BLaER1 (cell line): ENCODE measurements around the gene ENDOV.

Source experiments
- H3K27ac ChIP-seq: shearing (Covaris generic); formaldehyde crosslinking; 2 replicates; pipeline ENCODE4 v1.8.1; 2022
- H3K27me3 ChIP-seq: shearing (Covaris generic); formaldehyde crosslinking; 2 replicates; pipeline ENCODE4 v1.8.1; 2022
- H3K36me3 ChIP-seq: shearing (Covaris generic); formaldehyde crosslinking; 2 replicates; pipeline ENCODE4 v1.8.1; 2022
- H3K4me1 ChIP-seq: shearing (Covaris generic); formaldehyde crosslinking; 2 replicates; pipeline ENCODE4 v1.8.1; 2022
- H3K4me2 ChIP-seq: shearing (Covaris generic); formaldehyde crosslinking; 2 replicates; pipeline ENCODE4 v1.8.1; 2022
- H3K4me3 ChIP-seq: shearing (Covaris generic); formaldehyde crosslinking; 2 replicates; pipeline ENCODE4 v1.8.1; 2022
- H3K9ac ChIP-seq: shearing (Covaris generic); formaldehyde crosslinking; 2 replicates; pipeline ENCODE4 v1.8.1; 2022
- H3K9me3 ChIP-seq: shearing (Covaris generic); formaldehyde crosslinking; 2 replicates; pipeline ENCODE4 v1.8.1; 2022
- H4K20me1 ChIP-seq: shearing (Covaris generic); formaldehyde crosslinking; 2 replicates; pipeline ENCODE4 v1.8.1; 2022
- Cebpa-rat ChIP-seq: shearing (Covaris generic); IDR thresholded peaks from 2 replicates; pipeline ENCODE4 v1.8.1; 2022

Gene ENDOV

DNA sequence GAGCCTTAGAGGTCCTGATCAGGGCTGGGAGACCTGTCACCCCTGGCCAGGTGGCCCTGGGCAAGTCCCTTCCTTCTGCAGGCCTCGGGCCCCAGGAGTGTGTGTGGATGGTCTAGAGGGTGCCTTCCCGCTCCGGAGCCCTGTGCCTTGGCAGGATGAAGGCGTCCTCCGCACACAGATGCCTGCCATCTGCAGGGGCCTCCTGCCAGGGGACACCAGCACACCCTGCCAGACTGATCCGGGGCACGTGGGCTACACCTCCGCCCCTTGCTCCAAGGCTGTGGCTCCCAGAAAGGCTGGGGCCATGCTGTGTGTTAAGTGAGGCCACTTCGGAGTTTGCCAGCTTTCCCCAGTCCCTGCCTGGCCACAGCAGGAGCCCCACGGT lies 30.8 kb downstream of the ENDOV start:
- Histone ChIP-seq H4K20me1 (peaks cover 47% of the 10 kb centered on the region), H3K4me1 (no peaks in the 10 kb centered on the region), H3K9me3 (no peaks in the 10 kb centered on the region), H3K27ac (no peak overlapping the region), H3K4me3 (no peak overlapping the region), H3K27me3 (0 out of 2 replicates have a peak, but pooled peaks cover 10% of the 10 kb centered on the region), H3K36me3 (no peaks in the 10 kb centered on the region), H3K9ac (no peak overlapping the region), H3K4me2 (no peak overlapping the region)
- TF ChIP-seq Cebpa-rat, result no peak

DNA sequence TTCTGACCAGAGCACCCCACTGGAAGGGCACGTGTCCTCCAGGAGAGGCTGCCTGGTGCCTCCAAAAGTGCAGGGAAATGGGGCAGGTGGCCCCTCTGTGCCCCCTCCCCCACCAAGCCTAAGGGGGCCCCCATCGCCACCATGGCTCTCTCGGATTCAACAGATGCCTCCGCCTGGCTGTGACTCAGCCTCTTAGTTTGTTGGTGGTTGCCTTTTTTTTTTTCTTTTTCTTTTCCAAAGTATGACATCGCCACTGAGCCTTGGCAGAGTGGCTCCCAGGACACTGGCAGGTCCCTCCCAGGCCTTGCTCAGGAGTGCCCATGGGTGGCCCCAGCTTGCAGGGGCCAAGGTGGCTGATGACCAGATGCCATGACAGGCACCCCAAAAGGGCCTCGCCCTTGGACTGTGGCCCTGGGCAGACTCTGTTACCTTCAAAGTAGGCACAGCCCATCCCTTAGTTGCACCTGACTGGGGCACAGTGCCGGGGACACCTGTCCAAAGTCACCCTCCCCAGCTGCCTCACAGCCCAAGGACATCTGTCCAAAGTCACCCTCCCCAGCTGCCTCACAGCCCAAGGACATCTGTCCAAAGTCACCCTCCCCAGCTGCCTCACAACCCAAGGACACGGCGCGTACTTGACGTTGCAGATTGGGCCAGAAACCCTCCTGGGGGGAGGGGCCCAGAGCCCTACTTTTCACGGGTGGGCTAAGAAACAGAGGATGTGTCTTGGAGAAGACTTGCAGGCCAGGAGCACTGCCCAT lies 31.9 kb downstream of the ENDOV start:
- H3K27ac ChIP-seq, result no peak overlapping the region
- H3K9ac ChIP-seq, result no peak overlapping the region
- no peak for TF ChIP-seq Cebpa-rat
- peaks cover 7% of the 10 kb centered on the region for H3K4me1 ChIP-seq
- H3K9me3 ChIP-seq, result no peaks in the 10 kb centered on the region
- H3K27me3 ChIP-seq, result 0 out of 2 replicates have a peak, but pooled peaks cover 10% of the 10 kb centered on the region
- no peak overlapping the region for H3K4me2 ChIP-seq
- H4K20me1 ChIP-seq, result peaks cover 36% of the 10 kb centered on the region
- no peaks in the 10 kb centered on the region for H3K36me3 ChIP-seq
- no peak overlapping the region for H3K4me3 ChIP-seq

DNA sequence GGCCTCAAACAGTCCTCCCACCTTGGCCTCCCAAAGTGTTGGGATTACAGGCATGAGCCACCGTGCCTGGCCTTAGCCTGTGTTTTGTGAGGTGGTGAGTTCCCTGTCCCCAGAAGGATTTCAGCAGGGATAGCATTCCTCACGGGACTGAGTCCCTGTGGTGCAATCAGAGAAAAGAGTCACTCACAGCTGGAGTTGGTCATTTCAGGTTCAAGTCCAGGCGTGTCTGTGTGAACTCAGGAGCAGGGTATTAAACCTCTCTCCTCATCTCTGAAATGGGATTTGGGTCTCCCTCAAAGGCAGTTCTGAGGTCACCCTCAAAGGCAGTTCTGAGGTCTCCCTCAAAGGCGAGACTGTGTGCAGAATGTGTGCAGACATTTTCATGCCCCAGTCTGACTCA lies 32.8 kb downstream of the ENDOV start:
- Histone ChIP-seq H3K4me1 (peaks cover 16% of the 10 kb centered on the region), H3K4me2 (no peak overlapping the region), H3K27ac (no peak overlapping the region), H4K20me1 (peaks cover 29% of the 10 kb centered on the region; the same call in 1 of the 2 replicates), H3K4me3 (no peak overlapping the region), H3K9ac (no peak overlapping the region), H3K9me3 (no peaks in the 10 kb centered on the region), H3K27me3 (0 out of 2 replicates have a peak, but pooled peaks cover 6% of the 10 kb centered on the region), H3K36me3 (no peaks in the 10 kb centered on the region)
- TF ChIP-seq Cebpa-rat, result no peak

DNA sequence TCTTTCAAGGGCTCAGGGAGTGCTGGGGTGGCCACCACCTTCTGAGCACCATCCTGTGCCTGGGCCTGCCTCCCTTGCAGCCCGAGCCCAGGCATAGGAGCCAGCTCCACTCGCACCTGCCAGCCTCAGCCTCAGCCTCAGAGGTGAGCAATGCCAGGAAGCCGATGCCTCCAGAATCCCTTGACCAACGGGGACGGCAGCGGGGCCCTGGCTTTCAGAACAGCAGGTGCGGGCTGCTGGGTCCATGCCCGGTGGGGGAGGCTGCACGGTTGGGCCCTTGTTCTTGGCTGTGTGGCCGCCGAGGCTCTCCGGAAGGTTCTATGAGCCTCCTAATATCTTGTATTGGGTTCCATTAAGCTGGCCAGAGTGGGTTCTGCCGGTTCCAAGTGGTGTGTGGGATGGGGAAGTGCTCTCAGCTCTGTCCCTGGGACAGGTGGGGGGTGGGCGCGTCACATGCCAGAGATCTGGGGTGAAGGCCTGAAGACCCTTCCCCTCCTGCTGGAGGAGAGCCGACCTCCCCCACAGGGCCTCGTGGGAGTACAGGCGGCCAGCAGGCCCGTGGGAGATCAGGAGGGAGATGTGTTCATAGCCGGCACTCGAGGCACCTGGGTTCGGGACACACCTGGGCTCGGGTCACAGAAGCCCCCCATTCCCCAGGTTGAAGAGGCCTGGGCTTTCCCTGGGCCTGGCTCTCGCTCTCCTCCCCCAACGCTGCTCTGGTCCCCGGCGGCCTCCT lies 34.4 kb downstream of the ENDOV start:
- peaks cover 29% of the 10 kb centered on the region for H3K4me1 ChIP-seq
- no peak overlapping the region for H3K4me3 ChIP-seq
- H4K20me1 ChIP-seq, result peaks cover 24% of the 10 kb centered on the region; the same call in 1 of the 2 replicates
- TF ChIP-seq Cebpa-rat, result no peak
- no peak overlapping the region for H3K27ac ChIP-seq
- H3K9ac ChIP-seq, result no peak overlapping the region
- no peaks in the 10 kb centered on the region for H3K36me3 ChIP-seq
- no peaks in the 10 kb centered on the region for H3K9me3 ChIP-seq
- 0 out of 2 replicates have a peak, but pooled peaks cover 2% of the 10 kb centered on the region for H3K27me3 ChIP-seq
- no peak overlapping the region for H3K4me2 ChIP-seq

DNA sequence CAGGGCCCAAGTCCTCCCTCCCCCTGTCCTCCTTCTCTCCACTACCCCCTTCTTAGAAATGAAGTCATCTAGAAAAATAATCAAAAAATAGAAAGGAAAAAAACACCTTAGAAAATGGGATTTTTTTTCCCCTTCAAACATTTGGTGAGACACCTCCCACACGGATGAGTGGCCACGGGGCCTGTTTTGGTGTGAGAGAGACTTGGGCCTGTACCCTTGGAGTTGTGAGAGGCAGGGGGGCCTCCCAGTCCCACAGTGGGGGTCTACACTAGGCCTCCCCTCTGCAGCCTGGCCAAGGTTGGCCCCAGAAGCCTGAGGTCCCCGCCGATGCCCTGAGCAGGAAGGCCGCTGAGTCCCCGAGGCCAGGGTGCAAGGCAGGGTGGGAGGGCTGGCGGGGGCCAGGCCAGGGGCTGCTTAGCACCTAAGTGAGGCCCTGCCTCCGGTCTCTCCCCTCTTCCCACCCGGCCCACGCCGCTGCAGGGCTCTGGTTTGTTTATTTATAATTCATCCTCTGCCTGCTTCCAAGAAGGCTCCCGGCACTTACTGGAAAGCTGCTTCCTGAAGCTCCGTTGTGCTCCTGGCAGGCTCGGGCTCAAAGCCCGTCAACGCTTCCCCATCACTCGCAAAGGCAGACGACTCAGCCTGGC lies 35.1 kb downstream of the ENDOV start:
- H3K9ac ChIP-seq, result no peak overlapping the region
- H3K27ac ChIP-seq, result no peak overlapping the region
- H3K4me2 ChIP-seq, result no peak overlapping the region

DNA sequence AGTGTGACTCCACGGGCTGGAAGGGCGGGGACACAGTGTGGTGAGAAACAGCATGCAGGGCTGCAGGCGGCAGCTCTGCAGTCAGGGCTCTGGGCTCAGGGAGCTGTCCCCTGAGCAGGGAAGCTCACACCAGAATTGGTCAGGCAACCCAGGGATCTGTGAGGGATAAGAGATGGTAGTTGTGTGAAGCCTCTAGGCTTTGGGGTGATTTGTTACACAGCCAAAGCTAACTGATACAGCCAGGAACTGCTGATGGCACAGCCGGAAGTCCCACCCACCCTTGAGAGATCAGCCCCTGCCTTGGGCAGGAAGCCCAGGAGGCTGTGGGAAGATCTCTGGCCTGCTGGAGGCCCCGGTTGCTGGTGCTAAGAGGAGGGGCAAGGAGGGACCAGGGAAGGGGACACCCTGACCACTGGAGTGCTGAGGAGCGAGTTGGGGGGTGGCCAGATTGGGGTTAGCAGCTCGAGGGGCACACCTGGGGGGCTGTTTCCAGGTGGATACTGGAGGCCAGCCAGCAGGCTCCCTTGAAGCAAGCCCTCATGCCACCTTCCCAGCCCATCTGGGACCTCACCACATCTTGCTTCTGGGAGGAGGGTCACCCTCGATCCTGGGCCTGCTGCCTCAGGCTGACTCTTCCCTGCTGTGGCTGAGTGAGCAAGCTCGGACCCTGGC lies 36.3 kb downstream of the ENDOV start:
- H3K9me3 ChIP-seq, result no peaks in the 10 kb centered on the region
- H3K27me3 ChIP-seq, result no peaks in the 10 kb centered on the region
- peaks cover 8% of the 10 kb centered on the region; the same call in 1 of the 2 replicates for H4K20me1 ChIP-seq
- H3K9ac ChIP-seq, result 0 out of 2 replicates have a peak overlapping the region, but pooled peaks have one; percentile 0
- H3K27ac ChIP-seq, result no peak overlapping the region
- no peaks in the 10 kb centered on the region for H3K36me3 ChIP-seq
- H3K4me1 ChIP-seq, result peaks cover 38% of the 10 kb centered on the region
- no peak for TF ChIP-seq Cebpa-rat
- no peak overlapping the region for H3K4me2 ChIP-seq
- H3K4me3 ChIP-seq, result no peak overlapping the region

More for the DNA sequence above, 35.1 kb downstream of the ENDOV start:
- peaks cover 30% of the 10 kb centered on the region for H3K4me1 ChIP-seq
- H3K9me3 ChIP-seq, result no peaks in the 10 kb centered on the region
- no peak for TF ChIP-seq Cebpa-rat
- H4K20me1 ChIP-seq, result peaks cover 20% of the 10 kb centered on the region; the same call in 1 of the 2 replicates
- H3K27me3 ChIP-seq, result 0 out of 2 replicates have a peak, but pooled peaks cover 2% of the 10 kb centered on the region
- H3K4me3 ChIP-seq, result no peak overlapping the region
- no peaks in the 10 kb centered on the region for H3K36me3 ChIP-seq

DNA sequence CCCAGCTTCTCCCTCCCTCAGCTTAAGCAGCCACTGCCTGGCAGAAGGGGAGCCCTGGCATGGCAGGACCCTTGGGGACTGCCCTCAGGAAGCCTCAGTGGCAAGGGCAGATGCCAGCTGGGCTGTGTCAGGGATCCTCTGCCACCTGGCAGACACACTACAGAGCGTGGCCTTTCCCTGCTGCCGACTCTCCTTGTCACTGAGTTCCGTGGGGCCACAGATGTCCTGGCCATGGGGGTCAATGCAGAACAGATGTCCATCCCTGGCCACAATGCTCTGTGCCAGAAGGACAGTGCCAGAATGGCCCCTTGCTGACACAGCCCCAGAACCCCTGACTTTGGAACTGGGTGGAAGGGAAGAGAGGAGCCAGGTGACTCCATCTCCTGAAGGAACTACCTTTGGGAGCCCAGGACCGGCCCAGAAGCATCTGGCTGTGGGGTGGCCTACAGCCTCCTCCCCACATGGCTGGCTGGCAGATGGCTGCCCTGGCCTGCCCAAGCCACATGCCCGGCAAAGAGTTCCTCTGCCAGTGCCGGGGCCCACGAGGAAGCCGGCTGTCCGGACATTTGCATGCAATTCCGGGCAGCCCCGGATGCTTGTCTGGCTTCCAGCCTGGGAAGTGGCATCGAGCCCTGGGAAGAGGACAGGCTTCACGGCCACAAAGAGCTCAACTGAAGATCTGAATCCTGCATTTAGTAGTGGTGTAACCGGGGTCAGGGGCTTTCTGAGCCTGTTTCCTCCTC lies 37.4 kb downstream of the ENDOV start:
- 0 out of 2 replicates have a peak overlapping the region, but pooled peaks have one; percentile 30 for H3K27ac ChIP-seq
- no peak overlapping the region for H3K4me3 ChIP-seq
- H3K4me2 ChIP-seq, result peak overlapping the region; percentile 41
- H3K27me3 ChIP-seq, result peaks cover 9% of the 10 kb centered on the region; the same call in 1 of the 2 replicates
- H3K36me3 ChIP-seq, result no peaks in the 10 kb centered on the region
- no peak for TF ChIP-seq Cebpa-rat
- H3K4me1 ChIP-seq, result peaks cover 43% of the 10 kb centered on the region
- H3K9ac ChIP-seq, result 0 out of 2 replicates have a peak overlapping the region, but pooled peaks have one; percentile 0
- H3K9me3 ChIP-seq, result no peaks in the 10 kb centered on the region
- H4K20me1 ChIP-seq, result 0 out of 2 replicates have a peak, but pooled peaks cover 5% of the 10 kb centered on the region

DNA sequence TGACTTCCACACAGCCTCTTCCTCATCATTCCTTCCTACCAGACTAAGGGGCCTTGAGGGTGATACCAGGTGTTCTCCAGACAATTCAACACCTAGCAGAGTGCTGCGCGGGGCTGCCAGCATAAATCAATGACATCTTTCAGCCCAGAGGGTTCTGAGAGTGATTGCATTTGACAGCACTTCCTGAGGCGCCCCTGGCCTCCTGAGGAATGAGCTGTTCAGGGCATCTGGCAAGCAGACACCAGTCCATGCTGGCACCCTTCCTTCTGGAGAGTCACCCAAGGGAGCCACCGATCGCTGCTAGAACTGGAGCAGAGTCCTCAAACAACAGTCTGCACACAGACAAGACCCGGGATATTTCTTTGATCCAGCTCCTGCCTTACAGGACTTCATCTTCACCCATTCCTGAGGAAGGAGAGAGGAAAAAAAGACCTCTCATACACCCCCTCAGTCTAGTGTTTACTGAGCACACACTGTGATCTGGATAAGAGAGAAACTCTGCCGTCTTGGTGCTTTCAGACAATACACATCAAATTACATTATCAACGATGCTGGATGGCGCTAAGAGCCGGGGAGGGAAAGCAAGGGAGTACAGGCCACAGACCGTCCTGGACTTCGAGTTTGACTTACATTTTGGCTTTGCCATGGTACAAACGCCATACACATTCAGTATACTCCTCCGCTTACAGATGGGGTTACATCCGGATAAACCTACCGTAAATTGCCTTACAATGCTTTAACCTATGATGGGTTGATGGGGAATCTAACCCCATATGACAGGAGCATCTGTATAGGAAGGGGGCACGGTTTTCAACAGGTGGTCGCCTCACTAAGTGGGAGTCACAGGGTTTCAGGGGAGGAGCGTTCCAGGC lies 38.4 kb downstream of the ENDOV start:
- H4K20me1 ChIP-seq, result no peaks in the 10 kb centered on the region
- H3K4me2 ChIP-seq, result peak overlapping the region; percentile 94
- H3K9ac ChIP-seq, result no peak overlapping the region
- H3K4me3 ChIP-seq, result peak overlapping the region; percentile 74
- H3K27me3 ChIP-seq, result peaks cover 19% of the 10 kb centered on the region; the same call in 1 of the 2 replicates
- H3K9me3 ChIP-seq, result no peaks in the 10 kb centered on the region
- H3K27ac ChIP-seq, result peak overlapping the region; percentile 98; the same call in 1 of the 2 replicates
- no peak for TF ChIP-seq Cebpa-rat
- H3K4me1 ChIP-seq, result peaks cover 52% of the 10 kb centered on the region
- no peaks in the 10 kb centered on the region for H3K36me3 ChIP-seq
